MG63 (cell line): Measurements from ENCODE around the gene TSTD1. TPM values are rescaled to one million over a fixed set of nuclear protein-coding genes. Genes with fewer than 3 reads are reported as not detected.
"Not testable (repeated sequence)": the region's sequence is repeated elsewhere in the genome, so short reads cannot be mapped to it uniquely, and the experiment has no call there.

ENCODE experiments used
- DNase-seq: peaks from one replicate; pipeline ENCODE4 v3.0.0-alpha.2; 2020
- H3K27me3 ChIP-seq: fragments of 250-450 bp; sonication (Bioruptor Pico); 2 replicates; pipeline ENCODE4 v1.5.1; 2020; ENCODE audit warnings: mild to moderate bottlenecking, moderate library complexity
- H3K36me3 ChIP-seq: fragments of 250-450 bp; sonication (Bioruptor Pico); 2 replicates; pipeline ENCODE4 v1.5.1; 2020; ENCODE audit warnings: mild to moderate bottlenecking, moderate library complexity
- H3K4me3 ChIP-seq: fragments of 250-450 bp; sonication (Bioruptor Pico); 2 replicates; pipeline ENCODE4 v1.5.1; 2020; ENCODE audit warnings: mild to moderate bottlenecking, moderate library complexity
- H3K9me3 ChIP-seq: fragments of 250-450 bp; sonication (Bioruptor Pico); 2 replicates; pipeline ENCODE4 v1.5.1; 2020; ENCODE audit warnings: mild to moderate bottlenecking, moderate library complexity
- total RNA-seq: library from RNA; depleted of rRNA; stranded (reverse); fragments of >200 nt; shearing (Covaris generic); gene quantifications from 2 replicates; pipeline ENCODE4 v1.2.3, GENCODE V29; 2014; ENCODE audit warnings: low replicate concordance

The TSTD1 gene
- total RNA-seq, 1 experiment from 2014 or later = not detected

- DNase-seq = no peak
These were observed 9.0 kb upstream of the TSTD1 start for GRCh38 chr1:161047436-161048420.

DNA sequence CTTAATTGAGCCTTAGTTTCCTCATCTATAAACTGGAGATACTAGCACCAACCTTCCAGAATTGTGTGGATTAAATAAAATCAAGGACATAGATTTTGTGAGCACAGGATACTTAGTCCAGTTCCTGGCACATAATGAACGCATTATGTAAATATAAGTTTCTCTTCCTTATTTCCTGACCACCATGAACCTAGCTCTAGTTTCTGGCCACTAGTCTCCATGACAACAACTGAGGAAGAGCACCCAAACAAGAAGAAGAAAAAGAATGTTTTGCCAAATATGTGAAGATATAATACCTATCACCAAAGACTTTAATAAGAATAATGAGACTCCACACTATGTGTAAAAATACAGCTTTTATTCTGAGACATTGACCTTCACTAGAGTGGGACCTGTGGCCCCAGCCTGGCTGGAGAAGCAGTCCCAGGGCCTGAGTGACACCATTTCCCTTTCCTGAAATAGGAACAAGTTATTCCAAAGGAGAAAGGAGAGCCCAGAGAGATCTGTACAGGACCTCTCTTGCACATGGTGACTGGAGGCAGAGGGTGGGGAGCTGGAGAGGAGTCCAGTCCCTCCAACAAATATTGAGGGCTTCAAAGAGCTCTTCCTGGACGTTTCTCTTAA, 8.0 kb upstream of the TSTD1 start:
- peak overlapping the region; percentile 81 for H3K4me3 ChIP-seq
- peaks cover 5% of the 10 kb centered on the region; the same call in 1 of the 2 replicates for H3K9me3 ChIP-seq
- H3K27me3 ChIP-seq = no peaks in the 10 kb centered on the region
- DNase-seq = no peak
- H3K36me3 ChIP-seq = peaks cover 17% of the 10 kb centered on the region

More at GRCh38 chr1:161047436-161048420, 9.0 kb upstream of the TSTD1 start:
- no peak overlapping the region for H3K4me3 ChIP-seq
- no peaks in the 10 kb centered on the region for H3K27me3 ChIP-seq
- H3K36me3 ChIP-seq = peaks cover 6% of the 10 kb centered on the region
- peaks cover 5% of the 10 kb centered on the region; the same call in 1 of the 2 replicates for H3K9me3 ChIP-seq

DNA sequence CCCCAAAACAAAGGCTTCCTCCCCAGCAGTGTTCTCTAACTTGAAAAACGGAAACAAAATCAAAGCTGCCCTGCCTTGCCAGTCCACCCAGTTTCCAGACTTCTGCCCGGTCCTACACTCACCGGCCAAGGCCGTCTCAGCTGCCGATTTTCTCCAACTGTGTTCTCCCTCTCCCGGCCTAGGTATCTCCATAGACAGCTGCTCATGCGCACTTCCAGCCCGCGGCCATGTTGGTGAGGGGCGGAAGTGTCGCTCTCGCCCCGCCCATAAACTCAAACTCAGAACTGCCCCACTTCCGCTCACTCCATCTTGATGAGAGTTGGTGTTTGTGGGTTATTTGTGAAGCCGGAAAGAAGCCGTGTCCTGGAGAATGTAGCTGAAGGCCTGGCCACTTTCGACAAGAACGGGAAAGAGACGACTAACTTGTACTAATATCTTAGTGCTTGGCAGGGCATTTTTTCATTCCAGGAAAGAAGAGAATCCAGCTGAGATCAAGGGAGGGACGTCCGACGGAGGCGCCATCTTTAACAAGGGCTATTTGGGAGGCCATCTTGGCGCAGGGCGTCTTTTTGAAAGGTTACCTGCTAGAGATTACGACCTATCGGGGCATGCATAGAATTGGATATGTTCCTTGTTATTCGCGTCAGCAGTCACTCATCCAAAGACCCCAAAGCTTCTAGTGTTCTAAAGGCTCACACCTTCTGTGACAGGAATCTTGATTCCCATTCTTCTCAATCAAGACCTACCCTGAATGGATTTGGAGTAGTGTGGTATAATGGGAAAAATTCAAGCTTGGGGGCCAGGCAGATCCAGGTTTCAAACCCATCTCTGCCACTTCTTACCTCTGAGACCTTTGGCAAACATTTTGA, 7.2 kb upstream of the TSTD1 start, which contains the start of gene USF1:
Gene USF1, minus strand, starts transcription at position 242 of the 869 bp plus-strand sequence. CDS start 2,702 bp downstream, outside the sequence.
- Histone ChIP-seq H3K9me3 (peaks cover 5% of the 10 kb centered on the region; the same call in 1 of the 2 replicates), H3K4me3 (peak within 1 kb of the TSS; percentile 81), H3K36me3 (peaks cover 23% of the 10 kb centered on the region), H3K27me3 (no peaks in the 10 kb centered on the region)
- peak; percentile 94 for DNase-seq

DNA sequence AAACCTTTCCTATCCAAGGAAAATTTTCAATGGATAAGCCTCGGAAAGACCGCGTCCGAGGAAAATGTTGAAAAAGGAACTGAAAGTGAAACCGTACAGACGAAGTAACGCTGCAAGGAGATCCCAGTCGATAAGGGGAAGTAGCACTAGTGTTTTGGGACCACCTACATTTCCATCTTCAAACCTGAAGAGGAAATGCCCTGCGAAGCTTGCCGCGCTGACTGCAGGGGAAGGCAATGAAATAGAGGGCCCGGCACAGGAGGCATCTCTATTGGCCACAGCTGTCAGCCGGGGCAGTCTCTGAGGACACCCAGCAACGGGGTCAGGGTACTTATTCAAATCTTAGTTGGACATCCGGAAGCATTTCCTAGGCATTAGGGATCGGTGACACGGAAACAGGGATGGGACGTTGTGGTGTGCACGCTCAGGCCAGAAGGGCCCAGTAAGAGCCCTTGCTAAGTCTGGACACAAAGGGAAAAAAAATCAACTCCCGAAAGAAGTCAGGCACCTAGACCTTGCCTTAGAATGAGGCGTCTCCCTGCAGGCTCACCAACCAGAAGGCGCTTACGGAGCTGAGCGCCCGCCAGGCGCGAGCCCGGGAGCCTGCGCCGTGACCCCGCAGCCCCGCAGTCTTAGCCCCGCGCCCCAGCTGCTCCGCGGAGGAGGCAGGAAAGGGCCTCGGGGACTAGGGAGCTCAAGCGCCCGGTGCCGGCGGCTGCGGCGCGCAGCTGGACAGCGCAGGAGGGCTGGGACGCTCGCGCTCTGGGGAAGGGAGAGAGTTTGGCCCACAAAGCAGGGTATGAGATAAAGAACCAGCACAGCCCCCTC, 6.4 kb upstream of the TSTD1 start:
- Histone ChIP-seq H3K9me3 (peaks cover 5% of the 10 kb centered on the region; the same call in 1 of the 2 replicates), H3K36me3 (peaks cover 31% of the 10 kb centered on the region), H3K4me3 (peak overlapping the region; percentile 81), H3K27me3 (no peaks in the 10 kb centered on the region)
- DNase-seq = peak; percentile 68

- DNase-seq = no peak
- Histone ChIP-seq H3K4me3 (peak overlapping the region; percentile 81), H3K36me3 (peaks cover 37% of the 10 kb centered on the region), H3K27me3 (no peaks in the 10 kb centered on the region), H3K9me3 (peaks cover 5% of the 10 kb centered on the region; the same call in 1 of the 2 replicates)
These were observed 5.8 kb upstream of the TSTD1 start for GRCh38 chr1:161044535-161044907.

DNA sequence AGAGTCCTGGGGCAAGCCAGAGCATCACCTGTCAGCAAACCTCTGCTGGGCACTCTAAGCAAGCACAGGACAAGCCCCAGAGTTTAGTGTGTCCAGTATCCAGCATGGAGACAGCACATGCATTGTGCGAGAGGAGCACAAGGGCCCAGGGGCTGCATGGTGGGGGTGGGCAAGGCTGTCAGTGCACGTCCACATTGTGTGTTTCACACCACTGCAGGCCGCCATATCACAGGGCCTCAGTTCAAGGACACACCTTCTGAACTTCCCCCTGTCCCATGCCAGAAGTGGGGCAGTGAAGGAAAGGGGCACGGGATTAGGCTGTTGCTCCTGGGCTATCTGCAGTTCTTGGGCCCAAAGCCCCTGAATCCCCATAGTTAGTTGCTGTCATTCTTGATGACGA, 782 bp upstream of the TSTD1 start:
- no peaks in the 10 kb centered on the region for H3K9me3 ChIP-seq
- peaks cover 43% of the 10 kb centered on the region for H3K36me3 ChIP-seq
- no peak for DNase-seq
- H3K4me3 ChIP-seq = no peak overlapping the region
- no peaks in the 10 kb centered on the region for H3K27me3 ChIP-seq

GRCh38 chr1:161039154-161039545, 386 bp upstream of the TSTD1 start:
- no peak for DNase-seq
- Histone ChIP-seq H3K9me3 (no peaks in the 10 kb centered on the region), H3K27me3 (no peaks in the 10 kb centered on the region), H3K4me3 (no peak overlapping the region), H3K36me3 (peaks cover 43% of the 10 kb centered on the region)

- H3K27me3 ChIP-seq = no peaks in the 10 kb centered on the region
- DNase-seq = no peak
- peaks cover 38% of the 10 kb centered on the region for H3K36me3 ChIP-seq
- H3K9me3 ChIP-seq = no peaks in the 10 kb centered on the region
- H3K4me3 ChIP-seq = no peak overlapping the region
These were observed 872 bp downstream of the TSTD1 start for GRCh38 chr1:161037661-161038522.

GRCh38 chr1:161033751-161034150, 5.0 kb downstream of the TSTD1 start:
- Histone ChIP-seq H3K27me3 (no peaks in the 10 kb centered on the region), H3K9me3 (no peaks in the 10 kb centered on the region), H3K36me3 (peaks cover under 1% of the 10 kb centered on the region; the same call in 1 of the 2 replicates), H3K4me3 (no peak overlapping the region)
- no peak for DNase-seq

- no peaks in the 10 kb centered on the region for H3K9me3 ChIP-seq
- no peak for DNase-seq
- no peak overlapping the region for H3K4me3 ChIP-seq
- no peaks in the 10 kb centered on the region for H3K27me3 ChIP-seq
- H3K36me3 ChIP-seq = no peaks in the 10 kb centered on the region
These were observed 6.4 kb downstream of the TSTD1 start for GRCh38 chr1:161032409-161032808.

DNA sequence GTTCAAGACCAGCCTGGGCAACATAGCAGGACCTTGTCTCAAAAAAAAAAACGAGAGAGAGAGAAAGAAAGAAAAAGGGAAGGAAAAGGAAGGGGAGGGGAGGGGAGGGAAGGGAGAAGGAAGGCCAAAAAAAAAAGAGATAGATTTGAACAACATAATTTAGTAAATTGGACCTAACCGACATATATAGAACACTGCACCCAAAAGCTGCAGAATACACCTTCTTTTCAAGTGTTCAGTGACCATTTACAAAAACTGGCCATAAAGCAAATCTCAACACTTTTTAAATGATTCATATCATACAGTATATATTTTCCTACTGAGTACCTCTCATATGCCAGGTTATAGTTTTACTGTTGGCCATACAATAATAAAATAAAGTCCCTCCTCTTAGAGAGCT, 6.9 kb downstream of the TSTD1 start:
- H3K4me3 ChIP-seq = no peak overlapping the region
- no peaks in the 10 kb centered on the region for H3K9me3 ChIP-seq
- H3K36me3 ChIP-seq = no peaks in the 10 kb centered on the region
- no peak for DNase-seq
- H3K27me3 ChIP-seq = no peaks in the 10 kb centered on the region

- H3K36me3 ChIP-seq, DNase-seq, H3K4me3 ChIP-seq, H3K27me3 ChIP-seq, H3K9me3 ChIP-seq: not testable (repeated sequence)
These were observed 9.3 kb downstream of the TSTD1 start for GRCh38 chr1:161029466-161029865.

- H3K36me3 ChIP-seq, DNase-seq, H3K9me3 ChIP-seq, H3K4me3 ChIP-seq, H3K27me3 ChIP-seq: not testable (repeated sequence)
These were observed 11.8 kb downstream of the TSTD1 start for GRCh38 chr1:161026954-161027353.

GRCh38 chr1:161022432-161022831, 16.3 kb downstream of the TSTD1 start:
- H3K27me3 ChIP-seq = peaks cover 14% of the 10 kb centered on the region
- DNase-seq, H3K4me3 ChIP-seq, H3K9me3 ChIP-seq, H3K36me3 ChIP-seq: not testable (repeated sequence)

DNA sequence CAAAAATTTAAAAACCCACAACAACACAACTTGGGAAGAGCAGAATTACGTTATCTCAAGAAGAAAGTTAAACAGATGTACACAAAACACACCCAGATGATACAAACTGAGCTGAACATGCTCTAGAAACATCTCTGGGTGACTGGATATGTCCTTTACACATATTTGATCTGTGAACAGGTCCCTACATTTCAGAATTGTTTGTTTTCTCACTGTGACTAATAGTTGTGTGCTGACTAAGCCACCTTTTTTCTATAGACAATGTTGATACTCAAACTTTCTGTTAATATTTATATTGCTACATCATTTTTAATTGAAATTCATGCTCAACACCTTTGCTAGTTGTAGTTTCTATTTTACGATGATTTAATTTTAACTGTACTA, 16.8 kb downstream of the TSTD1 start:
- DNase-seq = no peak

More for the DNA sequence above, 16.8 kb downstream of the TSTD1 start:
- no peaks in the 10 kb centered on the region for H3K36me3 ChIP-seq
- H3K4me3 ChIP-seq = no peak overlapping the region
- H3K27me3 ChIP-seq = peaks cover 14% of the 10 kb centered on the region
- no peaks in the 10 kb centered on the region for H3K9me3 ChIP-seq
